Right cardiac atrium (tissue), 5 donors: ENCODE data around the gene PRDM16. TPM values are rescaled to one million over a fixed set of nuclear protein-coding genes. Genes with fewer than 3 reads are reported as not detected.
A peak's percentile ranks its signal among the peaks of the same experiment; 100 is the strongest.

Experiments
- ATAC-seq, 2 donors: fragments of 200-7000 bp; cut with Tn5 transposase; one replicate each; pipeline versions ENCODE4 v1.8.0 to v1.9.1; 2020; ENCODE audit warnings: moderate library complexity in 2 of 2, mild to moderate bottlenecking in 1 of 2
- DNase-seq, 3 donors: peaks; one replicate each; pipeline ENCODE4 v3.0.0-alpha.2; 2020
- H3K27ac ChIP-seq: one replicate; pipeline ENCODE4 v1.5.1; 2013; ENCODE audit warnings: mild to moderate bottlenecking, low read length, control low read depth, moderate library complexity
- H3K27me3 ChIP-seq: one replicate; pipeline ENCODE4 v1.6.1; 2013; ENCODE audit not compliant: control insufficient read depth, insufficient read depth
- H3K4me1 ChIP-seq: one replicate; pipeline ENCODE4 v1.6.1; 2013; ENCODE audit warnings: low read length; ENCODE audit not compliant: control insufficient read depth, insufficient read depth
- H3K4me3 ChIP-seq: one replicate; pipeline ENCODE4 v1.5.1; 2013; ENCODE audit warnings: low read length, control low read depth
- H3K9me3 ChIP-seq: one replicate; pipeline ENCODE4 v1.6.1; 2013; ENCODE audit warnings: low read length; ENCODE audit not compliant: control insufficient read depth
- WGBS: extraction: QIAGEN DNeasy Blood & Tissue Kit; methylation state at CpG from one replicate; pipeline ENCODE4 v1.1.7; 2013; 5-methylcytosine and 5-hydroxymethylcytosine counted together
- intact Hi-C, 4 donors: fragments of 100-400 bp; cut with DNase I; formaldehyde crosslinking; loops; one replicate each; pipeline versions ENCODE4 v1.11.0 to v1.14.0; 2022 to 2023
- polyA plus RNA-seq: library from polyadenylated mRNA; stranded (reverse); fragments of 200-250 nt; gene quantifications from one replicate; pipeline ENCODE4 v1.2.3, GENCODE V29; 2013
- total RNA-seq, 4 donors: library from RNA; stranded (reverse); fragmentation: NEBNext Ultra II Directional; extraction: Animal tissue kit (Norgen Biotek cat#: 25700); gene quantifications; one replicate each; pipeline ENCODE4 v1.2.1, GENCODE V29; 2021
- donor health status: healthy with polysubstance abuse.
- donor health status: DM: no; HTN: yes; CAD: no.
- donor health status: DM: no; HTN: no; CAD: no.
- donor health status: DM: no; HTN: yes; CAD: no; lungs with severe emphysema.
- donor health status: DM: yes; HTN: yes; CAD: no.

The PRDM16 gene
- total and polyA plus RNA-seq, 5 donors, result 1.1 to 2.9 (median 1.9) TPM

DNA sequence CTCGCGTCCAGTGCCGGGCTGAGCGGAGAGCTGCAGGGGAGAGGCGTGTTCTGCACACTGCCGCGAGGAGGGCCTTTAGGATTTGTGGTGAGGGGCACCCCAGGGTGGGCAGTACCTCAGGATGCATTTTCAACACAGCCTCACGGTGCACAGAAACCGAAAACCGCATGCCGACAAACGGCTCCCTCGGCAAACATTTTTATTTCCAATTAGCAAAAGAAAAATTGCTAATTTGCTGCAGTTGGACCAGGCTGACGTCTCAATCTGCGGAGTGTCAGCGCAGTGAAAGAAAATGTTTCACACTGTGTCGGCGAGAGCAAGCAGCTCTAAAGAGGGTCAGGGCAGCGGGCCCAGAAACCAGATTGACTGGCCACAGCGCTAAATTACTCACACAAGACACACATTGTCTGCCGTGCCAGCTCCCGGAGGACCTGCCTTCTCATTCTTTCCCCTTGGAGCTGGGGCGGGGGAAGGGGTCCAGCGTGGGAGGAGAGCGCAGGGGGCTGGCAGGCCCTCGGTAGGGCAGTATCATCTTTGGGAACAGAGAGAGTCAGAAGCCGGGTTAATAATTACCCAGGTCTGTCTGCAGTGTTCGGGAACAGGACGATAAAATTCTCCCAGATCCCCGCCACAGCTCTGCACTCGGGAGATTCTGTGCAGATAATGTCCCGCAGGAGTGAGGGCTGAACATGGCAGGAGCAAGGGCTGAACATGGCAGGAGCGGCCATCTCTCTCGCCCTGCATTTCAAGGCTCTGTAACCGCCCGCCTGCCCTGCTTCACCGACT, 150.2 kb downstream of the PRDM16 start:
- no peaks in the 10 kb centered on the region for H3K27me3 ChIP-seq
- H3K4me3 ChIP-seq, result no peak overlapping the region
- DNase-seq (peak; percentile 79 to 91 (median 86)), ATAC-seq (peak; percentile 76 to 77)
- intact Hi-C loops, result no loop called here
- no peak overlapping the region for H3K27ac ChIP-seq
- 45% methylated on average over 37 of the region's 37 CpGs for WGBS
- H3K9me3 ChIP-seq, result no peaks in the 10 kb centered on the region
- H3K4me1 ChIP-seq, result no peaks in the 10 kb centered on the region

DNA sequence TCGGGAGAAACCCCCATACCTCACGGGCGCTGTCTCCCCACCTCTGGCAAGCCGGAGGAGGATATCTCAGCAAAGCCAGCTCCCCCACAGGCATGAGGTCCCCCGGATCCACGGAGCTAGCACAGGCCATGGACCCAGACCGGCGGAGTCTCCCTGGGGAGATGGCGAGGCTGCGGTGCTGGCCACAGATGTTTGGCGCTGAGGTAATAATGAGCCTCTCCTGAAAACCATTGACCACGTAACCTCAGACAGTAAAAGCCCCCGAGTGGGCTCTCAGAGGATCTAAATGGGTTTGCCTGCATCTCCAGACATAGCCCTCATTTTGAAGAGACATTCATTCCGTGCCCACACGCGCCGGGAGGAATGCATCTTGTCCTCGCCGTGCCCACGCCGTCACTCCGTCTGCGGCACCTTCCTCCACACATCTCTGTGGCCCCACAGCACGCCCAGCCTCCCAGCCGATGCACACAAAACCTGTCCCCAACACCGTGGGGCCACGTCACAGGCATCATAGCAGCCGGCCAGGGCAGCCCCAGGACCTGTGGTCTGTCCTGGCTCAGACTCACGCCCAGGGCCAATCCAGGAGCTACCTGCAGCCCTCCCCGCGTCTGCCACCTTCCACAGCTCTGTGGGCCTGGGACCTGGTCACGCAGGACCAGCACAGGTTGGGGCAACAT, 150.9 kb downstream of the PRDM16 start:
- intact Hi-C loops, result no loop called here
- Histone ChIP-seq H3K4me1 (no peaks in the 10 kb centered on the region), H3K27ac (no peak overlapping the region), H3K4me3 (no peak overlapping the region), H3K9me3 (no peaks in the 10 kb centered on the region), H3K27me3 (no peaks in the 10 kb centered on the region)
- 85% methylated on average over 32 of the region's 32 CpGs for WGBS
- DNase-seq, result no peak
- ATAC-seq, result no peak

GRCh38 chr1:3221112-3222041, 152.4 kb downstream of the PRDM16 start:
- Histone ChIP-seq H3K4me1 (no peaks in the 10 kb centered on the region), H3K27ac (no peak overlapping the region), H3K9me3 (no peaks in the 10 kb centered on the region), H3K4me3 (no peak overlapping the region), H3K27me3 (no peaks in the 10 kb centered on the region)
- whole genome bisulfite sequencing, result 67% methylated on average over 24 of the region's 24 CpGs
- ATAC-seq (peak in 1 of 2 donors; percentile 42), DNase-seq (peak in 1 of 3 donors; percentile 65)
- intact Hi-C loops, result no loop called here

DNA sequence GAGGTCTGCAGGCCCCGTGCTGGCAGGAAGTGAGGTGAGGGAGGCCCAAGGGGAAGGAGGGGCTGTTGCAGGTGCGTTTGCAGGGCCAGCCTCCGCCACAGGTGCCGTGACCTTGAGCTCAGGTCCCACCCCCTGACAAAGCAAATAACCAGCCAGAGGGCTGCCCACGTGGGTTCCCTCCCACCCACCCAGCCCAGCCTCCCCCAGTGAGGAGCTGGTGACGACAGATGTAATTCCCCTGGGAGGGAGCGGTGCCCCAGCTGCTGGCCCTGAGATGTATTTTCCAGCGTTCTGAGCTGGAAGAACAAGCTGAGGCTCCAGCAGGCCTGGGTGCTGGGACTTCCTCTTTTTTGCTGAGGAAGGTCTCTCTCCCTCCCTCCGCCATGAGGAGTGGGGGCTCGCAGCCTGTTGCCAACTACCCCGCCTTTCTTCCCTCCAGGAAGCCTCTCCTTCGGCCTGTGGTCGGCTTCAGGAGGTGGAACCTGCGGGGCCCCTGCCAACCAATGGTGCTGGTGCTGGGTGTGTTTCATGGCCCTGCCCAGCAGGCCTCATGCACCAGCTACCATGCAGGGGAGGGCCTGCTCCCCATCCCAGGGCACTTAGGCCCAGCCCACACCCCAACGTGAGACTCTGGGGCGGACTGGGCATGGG, 153.2 kb downstream of the PRDM16 start:
- no peaks in the 10 kb centered on the region for H3K4me1 ChIP-seq

DNA sequence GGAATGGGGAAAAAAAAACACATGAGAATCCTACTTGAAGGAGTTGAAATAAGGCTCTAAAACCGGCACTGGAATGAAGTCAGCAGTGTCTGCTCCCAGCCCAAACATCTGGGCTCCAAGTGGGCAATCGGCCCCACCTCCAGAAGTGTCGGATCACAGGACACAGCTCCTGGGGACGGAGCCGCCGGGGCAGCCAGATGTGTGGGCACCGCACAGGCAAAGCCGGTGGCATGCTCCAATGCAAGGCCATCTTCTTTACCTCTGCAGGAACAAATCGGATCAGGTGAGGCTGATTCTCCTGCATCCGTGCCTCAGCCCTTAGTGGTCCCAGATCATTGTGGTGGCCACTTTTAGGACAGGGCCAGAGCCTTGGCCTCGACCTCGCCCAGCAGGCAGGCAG, 156.7 kb downstream of the PRDM16 start:
- intact Hi-C loops, result no loop called here
- H3K4me1 ChIP-seq, result no peaks in the 10 kb centered on the region
- no peak overlapping the region for H3K4me3 ChIP-seq
- H3K9me3 ChIP-seq, result no peaks in the 10 kb centered on the region
- no peaks in the 10 kb centered on the region for H3K27me3 ChIP-seq
- H3K27ac ChIP-seq, result no peak overlapping the region
- WGBS, result 73% methylated on average over 12 of the region's 12 CpGs
- no peak for ATAC-seq
- DNase-seq, result no peak

More for the DNA sequence above, 153.2 kb downstream of the PRDM16 start:
- no peak for ATAC-seq
- intact Hi-C loops, result no loop called here
- WGBS, result 49% methylated on average over 16 of the region's 16 CpGs
- no peak for DNase-seq
- no peaks in the 10 kb centered on the region for H3K9me3 ChIP-seq
- H3K4me3 ChIP-seq, result no peak overlapping the region
- no peak overlapping the region for H3K27ac ChIP-seq
- H3K27me3 ChIP-seq, result no peaks in the 10 kb centered on the region

DNA sequence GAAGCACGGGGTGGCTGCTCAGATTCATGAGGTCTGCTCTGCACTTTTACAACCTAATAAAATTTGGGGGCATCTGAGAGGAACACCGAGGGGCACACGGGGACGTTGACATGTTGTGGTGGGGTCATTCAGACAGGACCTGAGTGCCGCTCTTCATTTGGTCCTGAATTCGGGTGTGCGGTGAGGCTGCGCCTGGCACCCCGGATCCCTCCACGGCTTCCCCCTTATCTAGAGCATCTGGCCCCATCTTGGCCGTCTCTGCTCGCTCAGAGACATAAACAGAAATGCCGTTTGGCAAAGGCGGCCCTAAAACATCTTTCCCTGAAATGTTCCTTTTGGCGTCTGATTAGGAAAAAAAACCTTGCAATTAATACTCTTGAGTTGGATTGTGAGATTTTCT, 157.2 kb downstream of the PRDM16 start:
- Histone ChIP-seq H3K4me1 (no peaks in the 10 kb centered on the region), H3K27ac (no peak overlapping the region), H3K4me3 (no peak overlapping the region), H3K27me3 (no peaks in the 10 kb centered on the region), H3K9me3 (no peaks in the 10 kb centered on the region)
- DNase-seq, result no peak
- WGBS, result 76% methylated on average over 15 of the region's 15 CpGs
- ATAC-seq, result no peak
- intact Hi-C loops, result no loop called here

GRCh38 chr1:3226701-3227350, 157.8 kb downstream of the PRDM16 start:
- no peak overlapping the region for H3K4me3 ChIP-seq
- no peaks in the 10 kb centered on the region for H3K4me1 ChIP-seq
- no peaks in the 10 kb centered on the region for H3K9me3 ChIP-seq
- DNase-seq, result no peak
- no peak overlapping the region for H3K27ac ChIP-seq
- 80% methylated on average over 27 of the region's 27 CpGs for WGBS
- intact Hi-C loops, result no loop called here
- ATAC-seq, result no peak
- H3K27me3 ChIP-seq, result no peaks in the 10 kb centered on the region

DNA sequence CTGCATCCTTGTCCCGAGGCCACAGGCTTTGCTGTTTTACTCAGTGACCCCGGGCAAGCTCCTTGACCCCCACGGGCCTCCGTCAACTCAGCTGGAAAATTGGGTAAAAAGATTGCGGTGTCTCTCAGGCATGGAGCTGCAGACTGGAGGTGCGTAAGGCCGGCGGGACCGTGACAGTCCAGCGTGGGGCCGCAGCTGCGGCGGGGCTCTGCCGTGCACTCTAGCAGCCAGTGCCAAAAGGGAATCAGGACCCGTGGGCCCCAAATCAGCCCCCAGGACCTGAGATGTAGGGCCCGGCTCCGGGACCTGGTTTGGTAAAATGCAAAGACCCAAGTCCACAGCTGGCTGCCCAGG, 158.3 kb downstream of the PRDM16 start:
- Histone ChIP-seq H3K27me3 (no peaks in the 10 kb centered on the region), H3K27ac (no peak overlapping the region), H3K4me3 (no peak overlapping the region), H3K4me1 (no peaks in the 10 kb centered on the region), H3K9me3 (no peaks in the 10 kb centered on the region)
- DNase-seq, result no peak
- no peak for ATAC-seq
- intact Hi-C loops, result no loop called here
- 88% methylated on average over 17 of the region's 17 CpGs for WGBS

DNA sequence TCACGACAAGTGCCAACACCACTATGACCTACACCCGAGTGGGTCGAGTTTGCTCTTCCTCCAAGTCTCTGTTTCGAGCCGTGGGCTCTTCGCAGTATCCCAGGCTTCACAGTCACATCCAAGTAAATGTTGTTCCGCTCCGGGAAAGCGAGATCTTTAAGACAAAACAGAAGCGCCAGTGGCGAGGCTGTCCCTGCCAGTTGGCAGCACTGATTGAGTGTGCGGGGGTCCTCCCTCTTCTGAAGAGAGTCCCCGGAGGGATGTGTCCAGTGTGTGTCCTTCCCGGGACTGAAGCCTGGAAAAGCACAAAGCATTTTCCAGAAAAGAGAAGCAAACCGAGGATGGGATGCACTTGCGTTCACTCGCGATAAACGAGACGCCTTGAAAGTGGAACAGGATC, 158.9 kb downstream of the PRDM16 start:
- Histone ChIP-seq H3K27me3 (no peaks in the 10 kb centered on the region), H3K27ac (no peak overlapping the region), H3K4me3 (no peak overlapping the region), H3K4me1 (no peaks in the 10 kb centered on the region), H3K9me3 (no peaks in the 10 kb centered on the region)
- intact Hi-C loops, result no loop called here
- 88% methylated on average over 20 of the region's 20 CpGs for WGBS
- ATAC-seq, result no peak
- DNase-seq, result no peak

GRCh38 chr1:3229081-3229725, 160.2 kb downstream of the PRDM16 start:
- DNase-seq (no peak), ATAC-seq (peak in 1 of 2 donors; percentile 12)
- no peaks in the 10 kb centered on the region for H3K4me1 ChIP-seq
- WGBS, result 71% methylated on average over 14 of the region's 14 CpGs
- H3K27me3 ChIP-seq, result no peaks in the 10 kb centered on the region
- no peak overlapping the region for H3K4me3 ChIP-seq
- H3K9me3 ChIP-seq, result no peaks in the 10 kb centered on the region
- intact Hi-C loops, result no loop called here
- no peak overlapping the region for H3K27ac ChIP-seq
